ENCODE measurements around the gene LHPP. TPM values are rescaled to one million over a fixed set of nuclear protein-coding genes. Genes with fewer than 3 reads are reported as not detected.
"Not testable (repeated sequence)": the region's sequence is repeated elsewhere in the genome, so short reads cannot be mapped to it uniquely, and the experiment has no call there.

The LHPP gene
- total RNA-seq, 1 donor from 2014 or later: 13.9 TPM

GRCh38 chr10:124575107-124576035 lies 113.7 kb downstream of the LHPP start:
- DNase-seq (ENCODE audit: low spot score): no peak
- intact Hi-C loops (cut with DNase I): no loop called here

DNA sequence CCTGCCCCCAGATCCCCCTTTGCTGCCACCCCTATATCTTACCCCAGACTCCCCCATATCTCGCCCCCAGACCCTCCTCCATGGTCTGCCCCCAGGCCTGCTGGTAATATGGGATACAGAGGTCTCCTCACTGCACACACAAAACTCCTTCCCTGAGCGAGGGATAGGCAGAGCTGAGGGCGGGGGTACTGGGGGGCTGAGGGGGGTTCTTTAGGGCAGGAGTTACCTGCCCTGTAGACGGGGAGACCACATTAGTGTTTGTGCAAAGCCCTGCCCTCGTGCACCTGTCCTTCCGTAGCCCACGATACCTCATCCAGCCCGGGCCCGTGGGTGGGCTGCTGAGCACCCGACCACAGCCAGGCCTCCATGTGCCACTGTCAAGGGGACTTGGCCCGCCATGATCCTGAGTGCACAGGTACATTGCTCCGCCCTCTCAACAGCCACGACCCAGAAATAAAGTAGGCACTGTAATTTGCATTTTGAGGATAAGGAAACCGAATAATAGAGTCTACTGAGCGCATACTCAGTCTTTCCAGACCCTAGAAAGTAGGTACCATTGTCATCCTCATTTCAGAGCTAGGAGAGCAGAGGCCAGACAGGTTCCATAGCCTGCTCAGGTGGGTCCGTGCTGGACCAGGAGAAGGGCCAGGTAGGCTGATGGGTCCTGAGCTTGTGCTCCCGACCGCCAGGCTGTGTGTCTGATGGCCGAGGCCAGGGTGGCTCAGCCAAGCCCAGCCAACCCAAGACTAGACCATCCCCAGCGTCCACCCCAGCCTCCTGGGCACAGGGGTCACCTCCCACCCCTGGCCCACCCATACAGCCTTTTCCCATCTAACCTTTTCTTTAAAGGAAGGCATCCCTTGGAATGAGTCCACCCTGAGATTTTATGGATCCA lies 115.2 kb downstream of the LHPP start:
- DNase-seq (ENCODE audit: low spot score): no peak

GRCh38 chr10:124577651-124578050 lies 116.0 kb downstream of the LHPP start:
- intact Hi-C loops (cut with DNase I): no loop called here
- DNase-seq (ENCODE audit: low spot score): no peak

More for the DNA sequence above, 115.2 kb downstream of the LHPP start:
- intact Hi-C loops (cut with DNase I): no loop called here

DNA sequence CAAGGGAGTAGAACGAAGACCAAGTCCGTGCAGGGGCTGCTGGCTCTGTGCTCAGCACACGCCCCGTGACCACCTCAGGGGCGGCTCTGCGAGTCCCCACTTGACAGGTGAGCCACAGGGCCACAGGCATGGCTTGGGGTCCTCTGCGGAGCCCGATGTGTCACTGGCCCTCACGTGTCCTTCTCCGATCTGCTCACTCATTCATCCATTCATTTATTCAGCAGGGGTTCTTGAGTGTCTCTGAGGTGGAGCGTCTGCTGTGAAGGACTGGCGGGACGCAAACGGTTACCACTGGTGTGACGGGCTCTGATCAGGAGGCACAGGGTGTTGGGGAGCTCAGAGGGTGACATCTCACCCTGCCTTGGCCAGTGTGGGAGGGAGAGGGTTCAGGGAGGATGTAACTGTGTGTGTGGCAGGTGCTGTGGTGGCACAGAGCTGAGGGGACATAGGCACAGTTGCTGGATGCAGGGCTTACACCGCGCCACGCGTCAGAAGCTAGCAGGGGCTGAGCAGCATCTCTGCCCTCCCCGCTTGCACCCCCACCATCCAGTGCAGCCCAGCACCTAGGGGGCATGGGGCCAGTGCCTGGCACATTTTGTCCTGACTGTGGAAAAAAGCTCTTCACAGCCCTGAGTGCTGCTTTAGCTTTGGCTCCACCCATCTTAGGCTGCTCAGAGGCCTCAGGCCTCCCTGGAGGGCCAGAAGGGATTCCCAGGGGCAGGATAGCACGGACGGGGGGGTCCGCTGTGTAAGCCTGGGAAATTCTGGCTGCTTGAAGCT lies 116.8 kb downstream of the LHPP start:
- DNase-seq (ENCODE audit: low spot score): no peak
- intact Hi-C loops (cut with DNase I): no loop called here

- intact Hi-C loops (cut with DNase I): no loop called here
- no peak for DNase-seq (ENCODE audit: low spot score)
These were observed 117.4 kb downstream of the LHPP start for GRCh38 chr10:124579011-124579399.

DNA sequence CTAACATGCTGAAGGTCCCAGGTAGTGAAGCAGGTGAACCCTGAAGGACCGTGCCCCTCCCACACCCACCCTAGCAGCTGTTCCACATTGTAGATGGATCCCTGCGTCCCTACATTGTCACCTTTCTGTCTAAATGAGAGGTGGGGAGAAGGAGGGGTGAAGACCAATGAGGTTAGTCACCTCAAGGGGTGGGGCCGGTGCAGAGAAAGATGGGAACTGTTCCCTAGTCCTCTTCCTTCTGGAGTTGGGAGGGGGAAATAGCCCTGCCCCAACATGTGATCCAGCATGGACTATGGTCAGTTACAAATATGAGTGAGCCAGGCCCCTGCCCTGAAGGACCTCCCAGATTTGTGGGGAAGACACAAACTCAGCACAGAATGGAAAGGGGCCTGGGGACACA lies 124.5 kb downstream of the LHPP start:
- intact Hi-C loops (cut with DNase I): no loop called here
- no peak for DNase-seq (ENCODE audit: low spot score)

GRCh38 chr10:124587811-124588211 lies 126.2 kb downstream of the LHPP start:
- DNase-seq (ENCODE audit: low spot score): no peak
- intact Hi-C loops (cut with DNase I): no loop called here

DNA sequence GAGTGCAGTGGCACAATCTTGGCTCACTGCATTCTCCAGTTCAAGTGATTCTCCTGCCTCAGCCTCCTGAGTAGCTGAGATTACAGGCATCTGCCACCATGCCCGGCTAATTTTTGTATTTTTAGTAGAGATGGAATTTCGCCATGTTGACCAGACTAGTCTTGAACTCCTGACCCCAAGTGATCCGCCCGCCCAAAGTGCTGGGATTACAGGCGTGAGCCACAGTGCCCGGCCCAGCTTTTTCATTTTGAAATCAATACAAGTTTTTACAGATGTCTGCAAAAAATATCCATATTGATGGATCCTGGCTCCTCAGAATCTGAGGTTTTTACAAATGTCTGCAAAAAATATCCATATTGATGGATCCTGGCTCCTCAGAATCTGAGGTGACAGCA lies 126.7 kb downstream of the LHPP start:
- intact Hi-C loops (cut with DNase I); DNase-seq (ENCODE audit: low spot score): not testable (repeated sequence)

DNA sequence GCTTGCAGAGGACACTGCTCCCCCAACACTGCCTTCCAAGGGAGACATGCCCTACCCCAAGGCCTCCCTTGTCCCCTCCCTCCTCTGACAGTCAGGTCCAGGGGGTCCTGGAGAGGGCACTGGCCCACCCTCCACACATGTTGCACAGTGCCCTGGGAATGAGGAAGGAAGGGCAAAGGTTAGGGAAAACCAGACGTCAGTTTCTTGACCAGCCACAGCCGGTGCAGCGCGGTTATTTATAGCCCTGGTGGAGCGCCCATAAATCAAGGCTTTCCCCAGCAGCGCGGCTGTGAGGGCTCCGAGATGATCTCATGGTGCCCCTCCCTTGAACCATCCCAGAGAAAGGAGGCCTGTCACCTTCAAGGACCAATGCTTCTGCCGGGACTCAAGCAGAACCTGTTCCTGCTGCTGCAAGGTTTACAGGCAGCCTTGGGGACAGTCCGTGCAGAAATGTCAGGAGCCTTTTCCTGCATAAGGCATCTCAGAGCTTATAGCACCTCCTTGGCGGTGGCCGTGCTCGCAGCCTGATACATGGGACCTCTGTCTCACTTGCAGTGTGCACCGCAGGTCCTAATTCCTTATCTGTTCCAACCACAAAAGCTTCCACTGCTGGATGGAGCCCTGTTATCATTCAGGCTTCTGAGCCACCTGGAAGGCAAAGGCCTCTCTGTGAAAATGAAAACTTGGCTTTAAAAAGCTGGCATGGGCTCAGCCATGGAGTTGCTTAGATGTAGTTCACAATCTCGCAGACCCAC lies 127.3 kb downstream of the LHPP start:
- no peak for DNase-seq (ENCODE audit: low spot score)
- intact Hi-C loops (cut with DNase I): no loop called here

DNA sequence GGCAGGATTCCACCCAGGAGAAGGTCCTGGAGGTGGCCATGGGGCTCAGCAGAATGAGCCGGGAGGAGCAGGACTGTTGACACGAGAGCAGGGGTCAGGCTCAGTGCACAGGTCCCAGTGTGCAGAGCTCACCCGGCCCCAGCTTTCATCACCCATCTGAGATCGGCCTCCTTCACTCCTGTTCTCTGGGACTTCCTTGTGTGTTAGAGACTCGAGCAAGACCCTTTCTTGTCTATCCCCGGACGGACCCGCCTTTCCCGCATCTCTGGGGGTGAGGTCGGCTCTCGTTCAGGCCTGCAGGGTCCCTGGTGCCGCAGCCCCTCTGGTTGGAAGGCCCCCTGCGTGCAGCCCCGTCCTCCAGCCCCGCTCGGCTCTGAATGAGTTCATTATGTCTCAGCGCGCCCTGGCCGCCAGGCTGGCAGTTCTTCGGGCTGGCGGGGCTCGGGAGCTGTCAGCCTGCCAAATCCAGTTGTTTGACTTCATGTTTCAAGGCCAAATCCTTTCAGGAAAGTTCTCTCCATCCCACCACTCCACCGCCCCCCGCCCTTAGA lies 127.9 kb downstream of the LHPP start:
- no peak for DNase-seq (ENCODE audit: low spot score)
- intact Hi-C loops (cut with DNase I): no loop called here

- intact Hi-C loops (cut with DNase I): no loop called here
These were observed 128.8 kb downstream of the LHPP start for GRCh38 chr10:124590216-124591122.

GRCh38 chr10:124591123-124591495 lies 129.5 kb downstream of the LHPP start:
- intact Hi-C loops (cut with DNase I): no loop called here
- DNase-seq (ENCODE audit: low spot score): no peak

More at GRCh38 chr10:124590216-124591122, 128.8 kb downstream of the LHPP start:
- DNase-seq (ENCODE audit: low spot score): no peak

DNA sequence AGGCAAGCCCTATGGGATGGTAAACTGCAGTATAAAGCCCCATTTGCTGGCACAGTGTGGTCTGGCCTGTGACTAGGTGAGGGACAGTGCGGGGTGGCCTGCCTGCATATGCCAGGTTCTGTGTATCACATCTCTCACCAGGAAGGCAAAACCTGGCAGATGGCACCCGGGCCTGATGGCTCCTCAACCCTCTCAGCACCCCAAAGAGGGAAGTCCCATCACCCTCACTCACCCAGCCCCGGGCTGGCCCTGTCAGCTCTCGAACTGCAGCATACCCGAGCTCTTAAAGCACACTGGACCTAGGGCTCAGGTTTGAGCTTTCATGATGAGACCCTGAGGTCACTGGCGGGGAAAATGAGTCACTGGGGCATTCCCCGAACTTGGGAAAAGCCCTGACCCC lies 130.5 kb downstream of the LHPP start:
- DNase-seq (ENCODE audit: low spot score): no peak
- intact Hi-C loops (cut with DNase I): no loop called here

- no peak for DNase-seq (ENCODE audit: low spot score)
- intact Hi-C loops (cut with DNase I): no loop called here
These were observed 131.3 kb downstream of the LHPP start for GRCh38 chr10:124592736-124593430.

- intact Hi-C loops (cut with DNase I): no loop called here
- no peak for DNase-seq (ENCODE audit: low spot score)
These were observed 131.9 kb downstream of the LHPP start for GRCh38 chr10:124593431-124593985.

DNA sequence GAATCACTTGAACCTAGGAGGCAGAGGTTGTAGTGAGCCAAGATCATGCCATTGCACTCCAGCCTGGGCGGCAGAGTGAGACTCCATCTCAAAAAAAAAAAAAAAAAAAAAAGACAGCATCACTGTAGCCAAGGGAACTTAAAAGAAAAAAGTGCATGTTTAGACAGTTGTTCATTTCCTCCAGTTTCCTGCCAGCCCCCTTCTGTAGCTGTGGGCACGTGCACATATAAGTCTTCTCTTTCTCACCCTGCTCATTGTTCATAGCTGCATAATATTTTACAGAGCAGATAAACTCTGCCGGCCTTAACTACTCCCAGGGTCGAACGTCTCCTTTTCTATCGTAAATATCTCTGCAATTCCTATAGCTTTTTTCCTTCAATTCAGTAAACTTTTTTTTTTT lies 132.6 kb downstream of the LHPP start:
- intact Hi-C loops (cut with DNase I): no loop called here

More for the DNA sequence above, 132.6 kb downstream of the LHPP start:
- DNase-seq (ENCODE audit: low spot score): no peak

Data from cardiac septum (tissue), 1 donor.